Measurements from ENCODE around the gene SOX9.
"Not testable (repeated sequence)": the region's sequence is repeated elsewhere in the genome, so short reads cannot be mapped to it uniquely, and the experiment has no call there.

The SOX9 gene

GRCh38 chr17:72126575-72127486 is 6.0 kb downstream of the SOX9 start:
- no peak for DNase-seq (ENCODE audit: low read depth)

- no peak for DNase-seq (ENCODE audit: low read depth)
These were observed 7.2 kb downstream of the SOX9 start for GRCh38 chr17:72128039-72128438.

- DNase-seq (ENCODE audit: low read depth) = no peak
These were observed 14.0 kb downstream of the SOX9 start for GRCh38 chr17:72134608-72135394.

- no peak for DNase-seq (ENCODE audit: low read depth)
These were observed 14.9 kb downstream of the SOX9 start for GRCh38 chr17:72135546-72136325.

GRCh38 chr17:72136692-72137091 is 15.9 kb downstream of the SOX9 start:
- no peak for DNase-seq (ENCODE audit: low read depth)

- DNase-seq (ENCODE audit: low read depth) = no peak
These were observed 16.3 kb downstream of the SOX9 start for GRCh38 chr17:72137161-72137560.

- no peak for DNase-seq (ENCODE audit: low read depth)
These were observed 18.4 kb downstream of the SOX9 start for GRCh38 chr17:72139212-72139611.

GRCh38 chr17:72141336-72141735 is 20.5 kb downstream of the SOX9 start:
- DNase-seq (ENCODE audit: low read depth) = no peak

- not testable (repeated sequence) for DNase-seq (ENCODE audit: low read depth)
These were observed 21.3 kb downstream of the SOX9 start for GRCh38 chr17:72142097-72142496.

- DNase-seq (ENCODE audit: low read depth) = no peak
These were observed 21.8 kb downstream of the SOX9 start for GRCh38 chr17:72142614-72143013.

- no peak for DNase-seq (ENCODE audit: low read depth)
These were observed 22.4 kb downstream of the SOX9 start for GRCh38 chr17:72143245-72143644.

- no peak for DNase-seq (ENCODE audit: low read depth)
These were observed 23.3 kb downstream of the SOX9 start for GRCh38 chr17:72144101-72144500.

- DNase-seq (ENCODE audit: low read depth) = no peak
These were observed 24.7 kb downstream of the SOX9 start for GRCh38 chr17:72145562-72145961.

GRCh38 chr17:72145962-72146361 is 25.1 kb downstream of the SOX9 start:
- DNase-seq (ENCODE audit: low read depth) = no peak

- no peak for DNase-seq (ENCODE audit: low read depth)
These were observed 25.6 kb downstream of the SOX9 start for GRCh38 chr17:72146371-72146770.

- no peak for DNase-seq (ENCODE audit: low read depth)
These were observed 30.0 kb downstream of the SOX9 start for GRCh38 chr17:72150632-72151460.

GRCh38 chr17:72151565-72152386 is 31.0 kb downstream of the SOX9 start:
- DNase-seq (ENCODE audit: low read depth) = no peak

GRCh38 chr17:72152387-72152929 is 31.6 kb downstream of the SOX9 start:
- no peak for DNase-seq (ENCODE audit: low read depth)

GRCh38 chr17:72158895-72159885 is 38.4 kb downstream of the SOX9 start:
- DNase-seq (ENCODE audit: low read depth) = no peak
